ENCODE data around the gene CDKN2D. TPM values are rescaled to one million over a fixed set of nuclear protein-coding genes. Genes with fewer than 3 reads are reported as not detected.

CDKN2D gene
- total and polyA plus RNA-seq, 2 of the 13 experiments (the other 11 are each of a cell fraction or from before 2014, with no cell fraction given): 5.4 to 8.6 TPM

DNA sequence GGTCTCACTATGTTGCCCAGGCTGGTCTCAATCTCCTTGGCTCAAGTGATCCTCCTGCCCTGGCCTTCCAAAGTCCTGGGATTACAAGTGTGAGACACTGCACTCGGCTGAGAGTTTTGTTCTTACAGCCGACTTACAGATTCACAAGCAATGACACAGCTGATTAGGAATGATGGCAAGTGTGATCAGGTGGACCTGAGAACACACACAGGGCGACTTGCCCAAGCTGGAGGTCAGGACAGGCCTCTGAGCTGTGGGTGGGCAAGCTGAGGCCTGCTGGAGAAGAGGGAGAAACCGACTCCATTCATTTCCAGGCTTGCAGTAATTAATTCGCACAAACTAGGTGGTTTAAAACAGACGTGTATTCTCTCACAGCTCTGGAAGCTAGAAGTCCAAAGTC lies 33.2 kb downstream of the CDKN2D start:
- Histone ChIP-seq H3K4me1 (ENCODE audit: insufficient read depth, low read length) (peaks cover 15% of the 10 kb centered on the region; the same call in 1 of the 2 replicates), H3K36me3 (replicated peaks in 1 of 2; ENCODE audit: control insufficient read depth in 1 of 2, insufficient read depth in 2 of 2, low read length in 2 of 2) (no peaks in the 10 kb centered on the region), H3K27ac (ENCODE audit: extremely low read length, insufficient read depth, low read length) (no peak overlapping the region), H2AFZ (ENCODE audit: low read length) (no peak overlapping the region), H3K4me3 (replicated peaks in 1 of 3; ENCODE audit: insufficient read depth in 1 of 3, low read depth in 2 of 3, low read length in 3 of 3) (no peak overlapping the region), H3K79me2 (ENCODE audit: insufficient read depth, low read length) (no peaks in the 10 kb centered on the region), H4K20me1 (ENCODE audit: insufficient read depth, low read length) (no peaks in the 10 kb centered on the region), H3K4me2 (ENCODE audit: low read depth, low read length) (no peak overlapping the region), H3K9me3 (ENCODE audit: low read length) (no peaks in the 10 kb centered on the region), H3K9ac (ENCODE audit: insufficient read depth, low read depth, low read length) (no peak overlapping the region), H3K27me3 (ENCODE audit: control insufficient read depth in 1 of 2, insufficient read depth in 2 of 2, low read length in 2 of 2) (peaks cover 1 to 17% of the 10 kb centered on the region in 2 experiments; a peak in 3 of 5 replicates)
- intact Hi-C loops (cut with micrococcal nuclease; ENCODE audit: unreplicated experiment): no loop called here
- ChIA-PET POLR2A (interaction anchor here (0.9 kb wide), 1 partner anchor 18 kb away, joined by 3 read pairs; no protein-coding TSS in a partner anchor), CTCF (ENCODE audit: low intra/inter-chr PET ratio, low total read pairs) (no interaction called here)
- in situ Hi-C loops (cut with HindIII; ENCODE audit: extremely low pct_ligation_motif_present, low pct_unique_long_range_greater_than_20kb): no loop called here
- FAIRE-seq (no peak), ATAC-seq (peak; percentile 23; the same call in 1 of the 3 replicates), DNase-seq (ENCODE audit: low spot score) (no peak)
- no TSS peak for BruUV-seq (replicated peaks)
- 0% methylated on average over 6 of the region's 6 CpGs for WGBS (ENCODE audit: low lambda C conversion rate)
- TF ChIP-seq CREB3 (CRISPR knock-in tag; IDR thresholded peaks at IDR 0.05): no peak
- TF ChIP-seq, protein P1, sequence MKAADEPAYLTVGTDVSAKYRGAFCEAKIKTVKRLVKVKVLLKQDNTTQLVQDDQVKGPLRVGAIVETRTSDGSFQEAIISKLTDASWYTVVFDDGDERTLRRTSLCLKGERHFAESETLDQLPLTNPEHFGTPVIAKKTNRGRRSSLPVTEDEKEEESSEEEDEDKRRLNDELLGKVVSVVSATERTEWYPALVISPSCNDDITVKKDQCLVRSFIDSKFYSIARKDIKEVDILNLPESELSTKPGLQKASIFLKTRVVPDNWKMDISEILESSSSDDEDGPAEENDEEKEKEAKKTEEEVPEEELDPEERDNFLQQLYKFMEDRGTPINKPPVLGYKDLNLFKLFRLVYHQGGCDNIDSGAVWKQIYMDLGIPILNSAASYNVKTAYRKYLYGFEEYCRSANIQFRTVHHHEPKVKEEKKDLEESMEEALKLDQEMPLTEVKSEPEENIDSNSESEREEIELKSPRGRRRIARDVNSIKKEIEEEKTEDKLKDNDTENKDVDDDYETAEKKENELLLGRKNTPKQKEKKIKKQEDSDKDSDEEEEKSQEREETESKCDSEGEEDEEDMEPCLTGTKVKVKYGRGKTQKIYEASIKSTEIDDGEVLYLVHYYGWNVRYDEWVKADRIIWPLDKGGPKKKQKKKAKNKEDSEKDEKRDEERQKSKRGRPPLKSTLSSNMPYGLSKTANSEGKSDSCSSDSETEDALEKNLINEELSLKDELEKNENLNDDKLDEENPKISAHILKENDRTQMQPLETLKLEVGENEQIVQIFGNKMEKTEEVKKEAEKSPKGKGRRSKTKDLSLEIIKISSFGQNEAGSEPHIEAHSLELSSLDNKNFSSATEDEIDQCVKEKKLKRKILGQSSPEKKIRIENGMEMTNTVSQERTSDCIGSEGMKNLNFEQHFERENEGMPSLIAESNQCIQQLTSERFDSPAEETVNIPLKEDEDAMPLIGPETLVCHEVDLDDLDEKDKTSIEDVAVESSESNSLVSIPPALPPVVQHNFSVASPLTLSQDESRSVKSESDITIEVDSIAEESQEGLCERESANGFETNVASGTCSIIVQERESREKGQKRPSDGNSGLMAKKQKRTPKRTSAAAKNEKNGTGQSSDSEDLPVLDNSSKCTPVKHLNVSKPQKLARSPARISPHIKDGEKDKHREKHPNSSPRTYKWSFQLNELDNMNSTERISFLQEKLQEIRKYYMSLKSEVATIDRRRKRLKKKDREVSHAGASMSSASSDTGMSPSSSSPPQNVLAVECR (CRISPR knock-in tag; IDR thresholded peaks at IDR 0.05; ENCODE audit: borderline replicate concordance): no peak
- TF ChIP-seq RFXANK (CRISPR knock-in tag; IDR thresholded peaks at IDR 0.05): no peak
- no peak for TF ChIP-seq ZNF788 (CRISPR knock-in tag; IDR thresholded peaks at IDR 0.05; ENCODE audit: borderline replicate concordance)
- no peak for TF ChIP-seq GZF1 (CRISPR knock-in tag; IDR thresholded peaks at IDR 0.05)
- no peak for TF ChIP-seq ZNF280B (CRISPR knock-in tag; IDR thresholded peaks at IDR 0.05; ENCODE audit: borderline replicate concordance)
- no peak for TF ChIP-seq ZSCAN22 (CRISPR knock-in tag; IDR thresholded peaks at IDR 0.05)
- no peak for TF ChIP-seq ZNF274 (CRISPR knock-in tag; IDR thresholded peaks at IDR 0.05)
- TF ChIP-seq, protein P2, sequence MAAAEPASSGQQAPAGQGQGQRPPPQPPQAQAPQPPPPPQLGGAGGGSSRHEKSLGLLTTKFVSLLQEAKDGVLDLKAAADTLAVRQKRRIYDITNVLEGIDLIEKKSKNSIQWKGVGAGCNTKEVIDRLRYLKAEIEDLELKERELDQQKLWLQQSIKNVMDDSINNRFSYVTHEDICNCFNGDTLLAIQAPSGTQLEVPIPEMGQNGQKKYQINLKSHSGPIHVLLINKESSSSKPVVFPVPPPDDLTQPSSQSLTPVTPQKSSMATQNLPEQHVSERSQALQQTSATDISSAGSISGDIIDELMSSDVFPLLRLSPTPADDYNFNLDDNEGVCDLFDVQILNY (CRISPR knock-in tag; conservative IDR thresholded peaks at IDR 0.05): no peak
- TF ChIP-seq ZBTB26 (CRISPR knock-in tag; IDR thresholded peaks at IDR 0.05; ENCODE audit: borderline replicate concordance): no peak
- TF ChIP-seq GMEB1 (CRISPR knock-in tag; IDR thresholded peaks at IDR 0.05; ENCODE audit: borderline replicate concordance): no peak
- no peak for TF ChIP-seq TEF (CRISPR knock-in tag; IDR thresholded peaks at IDR 0.05)

All from HepG2 (cell line).